HCT116 (cell line): ENCODE results near the gene RAB30. TPM values are rescaled to one million over a fixed set of nuclear protein-coding genes. Genes with fewer than 3 reads are reported as not detected.

Experiments used
- ATAC-seq: fragments of 200-7000 bp; cut with Tn5 transposase; 2 replicates; pipeline ENCODE4 v1.9.1; 2020; ENCODE audit warnings: mild to moderate bottlenecking, moderate library complexity
- BruUV-seq: library from RNA; stranded (reverse); fragments of 400-500 nt; replicated peaks from 2 replicates; lab custom pipeline; 2021; lab: Mats Ljungman, UMichigan
- CTCF ChIA-PET: fragments of 300-600 bp; sonication (Branson Sonifier 250); formaldehyde crosslinking; loops from one replicate; lab custom pipeline; 2021; ENCODE audit warnings: antibody characterized with exemption; lab: Charles Lee
- POLR2A ChIA-PET: fragments of 300-600, 350-600 bp; sonication (Branson Sonifier 250); formaldehyde crosslinking; loops from one replicate; lab custom pipeline; 2021; ENCODE audit warnings: antibody characterized with exemption; lab: Charles Lee
- RAD21 ChIA-PET, 2 experiments: fragments of 300-600 bp; sonication (Branson Sonifier 250); formaldehyde crosslinking; loops; one replicate each; lab custom pipeline; 2023; ENCODE audit warnings: low total read pairs in 2 of 2; ENCODE audit not compliant: uncharacterized antibody in 2 of 2, unreplicated experiment in 2 of 2, low non-redundant PET in 1 of 2; lab: Charles Lee
- DNase-seq: peaks from one replicate; pipeline ENCODE4 v3.0.0-alpha.2; 2010; ENCODE audit warnings: low read depth, low spot score
- H2AFZ ChIP-seq: fragments of 200-600 bp; shearing (Covaris generic), sonication (generic); 2 replicates; pipeline ENCODE4 v1.6.1; 2017; ENCODE audit warnings: low read depth, mixed run types, mixed read lengths, antibody characterized with exemption, low read length; ENCODE audit not compliant: poor library complexity, severe bottlenecking
- H3K27ac ChIP-seq: 2 replicates; pipeline ENCODE4 v1.5.1; 2012; ENCODE audit warnings: low read depth, low read length
- H3K27me3 ChIP-seq: fragments of 200-600 bp; sonication (generic); 2 replicates; pipeline ENCODE4 v1.6.1; 2016; ENCODE audit warnings: mixed run types, low read length, mixed read lengths; ENCODE audit not compliant: insufficient read depth
- H3K36me3 ChIP-seq, 2 experiments: fragments of 200-500 bp in 1 of 2; fragments of 200-600 bp in 1 of 2; sonication (Bioruptor generic) in 1 of 2; sonication (generic) in 1 of 2; 2 replicates each; pipeline versions ENCODE4 v1.5.1 to v1.6.1; 2014 to 2016; ENCODE audit warnings: low read length in 2 of 2, inconsistent platforms in 1 of 2, mixed read lengths in 1 of 2, mixed run types in 1 of 2; ENCODE audit not compliant: insufficient read depth in 2 of 2, control insufficient read depth in 1 of 2
- H3K4me1 ChIP-seq, 2 experiments: fragments of 200-600 bp in 1 of 2; sonication (generic) in 1 of 2; 2 replicates each; pipeline versions ENCODE4 v1.5.1 to v1.6.1; 2012 to 2017; ENCODE audit warnings: low read length in 2 of 2, inconsistent platforms in 1 of 2, mild to moderate bottlenecking in 1 of 2, mixed read lengths in 1 of 2, mixed run types in 1 of 2, moderate library complexity in 1 of 2; ENCODE audit not compliant: insufficient read depth in 2 of 2, control insufficient read depth in 1 of 2
- H3K4me2 ChIP-seq: fragments of 200-600 bp; sonication (generic); 2 replicates; pipeline ENCODE4 v1.6.1; 2017; ENCODE audit warnings: mixed run types, low read length, mixed read lengths
- H3K4me3 ChIP-seq, 2 experiments: fragments of 200-600 bp in 1 of 2; sonication (generic) in 1 of 2; replicated peaks in 1 of 2; 2 replicates each; pipeline ENCODE4 v1.5.1; 2011 to 2016; ENCODE audit warnings: low read length in 2 of 2, control low read depth in 1 of 2, low read depth in 1 of 2, mild to moderate bottlenecking in 1 of 2, mixed read lengths in 1 of 2, mixed run types in 1 of 2
- H3K79me2 ChIP-seq: fragments of 200-600 bp; sonication (generic); 2 replicates; pipeline ENCODE4 v1.6.1; 2017; ENCODE audit warnings: mild to moderate bottlenecking, mixed run types, low read length, moderate library complexity, mixed read lengths; ENCODE audit not compliant: insufficient read depth
- H3K9ac ChIP-seq: fragments of 200-600 bp; sonication (generic); 2 replicates; pipeline ENCODE4 v1.6.1; 2016; ENCODE audit warnings: low read length, mixed read lengths
- H3K9me2 ChIP-seq: fragments of 200-600 bp; sonication (generic), shearing (Covaris generic); 2 replicates; pipeline ENCODE4 v1.6.1; 2017; ENCODE audit warnings: mixed run types, mild to moderate bottlenecking, moderate library complexity; ENCODE audit not compliant: insufficient read depth
- H3K9me3 ChIP-seq, 2 experiments: fragments of 200-500 bp in 1 of 2; fragments of 200-600 bp in 1 of 2; sonication (Bioruptor generic) in 1 of 2; sonication (generic) in 1 of 2; 2 replicates each; pipeline ENCODE4 v1.6.1; 2014 to 2017; ENCODE audit warnings: low read length in 2 of 2, mixed read lengths in 2 of 2, inconsistent platforms in 1 of 2, low read depth in 1 of 2, mild to moderate bottlenecking in 1 of 2, mixed run types in 1 of 2, moderate library complexity in 1 of 2; ENCODE audit not compliant: control insufficient read depth in 1 of 2, insufficient read depth in 1 of 2
- H4K20me1 ChIP-seq: fragments of 200-600 bp; sonication (generic), shearing (Covaris generic); 2 replicates; pipeline ENCODE4 v1.6.1; 2017; ENCODE audit warnings: mixed run types, mild to moderate bottlenecking, moderate library complexity; ENCODE audit not compliant: insufficient read depth
- ATF3 ChIP-seq: IDR thresholded peaks from 2 replicates; pipeline ENCODE4 v1.6.1; 2012
- CBX3 ChIP-seq: IDR thresholded peaks from 2 replicates; pipeline ENCODE4 v1.6.1; 2012; ENCODE audit warnings: low read depth
- EGR1 ChIP-seq: IDR thresholded peaks from 2 replicates; pipeline ENCODE4 v1.6.1; 2012; ENCODE audit warnings: low read depth
- JUND ChIP-seq: IDR thresholded peaks from 2 replicates; pipeline ENCODE4 v1.6.1; 2012
- POLR2AphosphoS5 ChIP-seq: IDR thresholded peaks from 2 replicates; pipeline ENCODE4 v1.6.1; 2011; ENCODE audit warnings: mild to moderate bottlenecking, low read depth, low read length, moderate library complexity
- ZNF274 ChIP-seq: fragments of 200-500 bp; sonication (Bioruptor generic); IDR thresholded peaks from 2 replicates; pipeline ENCODE4 v1.6.1; 2014; ENCODE audit warnings: mild to moderate bottlenecking, low read depth, low read length, inconsistent platforms
- intact Hi-C: fragments of 100-400 bp; cut with micrococcal nuclease; formaldehyde crosslinking; loops from 2 replicates; pipeline ENCODE4 v1.10.0; 2022
- total RNA-seq: library from RNA; stranded (reverse); gene quantifications from one replicate; pipeline ENCODE4 v1.2.1, GENCODE V29; 2021; ENCODE audit not compliant: unreplicated experiment
- TF ChIP-seq, protein P1 (sequence below): IDR thresholded peaks from 2 replicates; pipeline ENCODE4 v1.6.1; 2012; ENCODE audit warnings: low read depth

RAB30 gene
- total RNA-seq, 1 experiment from 2014 or later, result 5.7 TPM

- H3K27me3 ChIP-seq, result no peaks in the 10 kb centered on the region
Measured at GRCh38 chr11:83027794-83028193, 43.9 kb downstream of the RAB30 start.

DNA sequence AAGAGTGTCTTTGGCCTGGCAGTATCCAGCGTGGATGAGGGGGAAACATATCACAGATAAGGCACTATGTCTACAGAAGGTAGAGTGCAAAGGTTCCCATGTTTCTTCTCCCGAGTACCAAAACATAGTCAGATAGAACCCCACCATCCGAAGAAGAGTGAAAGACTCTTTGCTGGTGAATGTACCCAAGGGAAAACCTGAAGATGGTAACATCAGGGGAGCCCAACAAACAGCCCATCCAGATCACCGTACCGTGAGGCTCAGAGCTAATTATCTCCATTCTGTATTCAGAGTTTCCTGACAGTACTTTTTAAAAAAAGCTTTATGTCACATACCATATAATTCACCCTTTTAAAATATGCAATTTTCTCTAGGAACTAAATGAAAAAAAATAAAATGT, 44.4 kb downstream of the RAB30 start:
- ChIA-PET CTCF (no interaction called here), RAD21 (no interaction called here), POLR2A (no interaction called here)
- Histone ChIP-seq H3K9me2 (no peaks in the 10 kb centered on the region), H3K4me3 (no peak overlapping the region), H3K27ac (no peak overlapping the region), H2AFZ (no peak overlapping the region), H3K36me3 (no peaks in the 10 kb centered on the region), H3K79me2 (no peaks in the 10 kb centered on the region), H3K4me2 (no peak overlapping the region), H3K9ac (no peak overlapping the region), H3K9me3 (no peaks in the 10 kb centered on the region), H4K20me1 (no peaks in the 10 kb centered on the region; the same call in 1 of the 2 replicates), H3K4me1 (no peaks in the 10 kb centered on the region), H3K27me3 (no peaks in the 10 kb centered on the region)
- DNase-seq, result no peak
- intact Hi-C loops, result no loop called here
- TF ChIP-seq JUND (no peak), ZNF274 (no peak)
- TF ChIP-seq, protein P1, sequence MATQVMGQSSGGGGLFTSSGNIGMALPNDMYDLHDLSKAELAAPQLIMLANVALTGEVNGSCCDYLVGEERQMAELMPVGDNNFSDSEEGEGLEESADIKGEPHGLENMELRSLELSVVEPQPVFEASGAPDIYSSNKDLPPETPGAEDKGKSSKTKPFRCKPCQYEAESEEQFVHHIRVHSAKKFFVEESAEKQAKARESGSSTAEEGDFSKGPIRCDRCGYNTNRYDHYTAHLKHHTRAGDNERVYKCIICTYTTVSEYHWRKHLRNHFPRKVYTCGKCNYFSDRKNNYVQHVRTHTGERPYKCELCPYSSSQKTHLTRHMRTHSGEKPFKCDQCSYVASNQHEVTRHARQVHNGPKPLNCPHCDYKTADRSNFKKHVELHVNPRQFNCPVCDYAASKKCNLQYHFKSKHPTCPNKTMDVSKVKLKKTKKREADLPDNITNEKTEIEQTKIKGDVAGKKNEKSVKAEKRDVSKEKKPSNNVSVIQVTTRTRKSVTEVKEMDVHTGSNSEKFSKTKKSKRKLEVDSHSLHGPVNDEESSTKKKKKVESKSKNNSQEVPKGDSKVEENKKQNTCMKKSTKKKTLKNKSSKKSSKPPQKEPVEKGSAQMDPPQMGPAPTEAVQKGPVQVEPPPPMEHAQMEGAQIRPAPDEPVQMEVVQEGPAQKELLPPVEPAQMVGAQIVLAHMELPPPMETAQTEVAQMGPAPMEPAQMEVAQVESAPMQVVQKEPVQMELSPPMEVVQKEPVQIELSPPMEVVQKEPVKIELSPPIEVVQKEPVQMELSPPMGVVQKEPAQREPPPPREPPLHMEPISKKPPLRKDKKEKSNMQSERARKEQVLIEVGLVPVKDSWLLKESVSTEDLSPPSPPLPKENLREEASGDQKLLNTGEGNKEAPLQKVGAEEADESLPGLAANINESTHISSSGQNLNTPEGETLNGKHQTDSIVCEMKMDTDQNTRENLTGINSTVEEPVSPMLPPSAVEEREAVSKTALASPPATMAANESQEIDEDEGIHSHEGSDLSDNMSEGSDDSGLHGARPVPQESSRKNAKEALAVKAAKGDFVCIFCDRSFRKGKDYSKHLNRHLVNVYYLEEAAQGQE, result no peak
- no TSS peak for BruUV-seq
- ATAC-seq, result no peak

More at GRCh38 chr11:83027794-83028193, 43.9 kb downstream of the RAB30 start:
- DNase-seq (no peak), ATAC-seq (no peak)
- H3K79me2 ChIP-seq, result no peaks in the 10 kb centered on the region
- POLR2A ChIA-PET, result no interaction called here
- no peak overlapping the region for H3K4me3 ChIP-seq
- no peaks in the 10 kb centered on the region for H3K4me1 ChIP-seq
- H3K9ac ChIP-seq, result no peak overlapping the region
- H3K4me2 ChIP-seq, result no peak overlapping the region
- H4K20me1 ChIP-seq, result no peaks in the 10 kb centered on the region; the same call in 1 of the 2 replicates
- H3K9me3 ChIP-seq, result no peaks in the 10 kb centered on the region
- CTCF ChIA-PET, result no interaction called here
- no peaks in the 10 kb centered on the region for H3K9me2 ChIP-seq
- H3K27ac ChIP-seq, result no peak overlapping the region
- RAD21 ChIA-PET, result no interaction called here
- TF ChIP-seq POLR2AphosphoS5 (no peak), ATF3 (no peak), ZNF274 (no peak), EGR1 (no peak), CBX3 (no peak)
- BruUV-seq, result no TSS peak
- intact Hi-C loops, result no loop called here
- no peak overlapping the region for H2AFZ ChIP-seq
- no peaks in the 10 kb centered on the region for H3K36me3 ChIP-seq
